Smooth muscle cell (in vitro differentiated cells): Measurements from ENCODE around the gene TTLL11. TPM values are rescaled to one million over a fixed set of nuclear protein-coding genes. Genes with fewer than 3 reads are reported as not detected.

Experiments used
- DNase-seq: peaks from one replicate; lab custom pipeline; 2025; ENCODE audit not compliant: unreplicated experiment; lab: John Stamatoyannopoulos, UW
- H2AFZ ChIP-seq: fragments of 200-600 bp; sonication (generic); 2 replicates; pipeline ENCODE4 v1.6.0; 2016; ENCODE audit warnings: antibody characterized with exemption, low read depth, mild to moderate bottlenecking
- H3F3A ChIP-seq: fragments of 200-600 bp; sonication (generic); 2 replicates; pipeline ENCODE4 v1.6.0; 2017; ENCODE audit warnings: antibody characterized with exemption, low read depth
- H3K27ac ChIP-seq: fragments of 200-600 bp; sonication (generic); 2 replicates; pipeline ENCODE4 v1.5.1; 2016; ENCODE audit warnings: low read depth, mild to moderate bottlenecking
- H3K27me3 ChIP-seq: fragments of 200-600 bp; sonication (generic); 2 replicates; pipeline ENCODE4 v1.6.1; 2016; ENCODE audit warnings: low read depth, mild to moderate bottlenecking
- H3K36me3 ChIP-seq: fragments of 200-600 bp; sonication (generic); 2 replicates; pipeline ENCODE4 v1.5.1; 2016; ENCODE audit warnings: low read depth
- H3K4me1 ChIP-seq: fragments of 200-600 bp; sonication (generic); 2 replicates; pipeline ENCODE4 v1.5.1; 2016; ENCODE audit warnings: low read depth
- H3K4me2 ChIP-seq: fragments of 200-600 bp; sonication (generic); 2 replicates; pipeline ENCODE4 v1.6.0; 2016; ENCODE audit warnings: mild to moderate bottlenecking
- H3K4me3 ChIP-seq: fragments of 200-600 bp; sonication (generic); 2 replicates; pipeline ENCODE4 v1.5.1; 2016; ENCODE audit warnings: mild to moderate bottlenecking
- H3K79me2 ChIP-seq: fragments of 200-600 bp; sonication (generic); 2 replicates; pipeline ENCODE4 v1.6.0; 2016; ENCODE audit warnings: low read depth, mild to moderate bottlenecking
- H3K9ac ChIP-seq: fragments of 200-600 bp; sonication (generic); 2 replicates; pipeline ENCODE4 v1.6.0; 2016; ENCODE audit warnings: low read depth
- H3K9me3 ChIP-seq: fragments of 200-600 bp; sonication (generic); replicated peaks from 2 replicates; pipeline ENCODE4 v1.5.1; 2016; ENCODE audit warnings: low read depth
- H4K20me1 ChIP-seq: fragments of 200-600 bp; sonication (generic); 2 replicates; pipeline ENCODE4 v1.6.0; 2016; ENCODE audit warnings: low read depth
- CTCF ChIP-seq: fragments of 200-600 bp; sonication (generic); IDR thresholded peaks from 2 replicates; pipeline ENCODE4 v1.5.1; 2017; ENCODE audit warnings: borderline replicate concordance, mild to moderate bottlenecking, antibody characterized with exemption; ENCODE audit not compliant: insufficient read depth, poor library complexity, severe bottlenecking
- WGBS: methylation state at CpG from one replicate; pipeline ENCODE4 v1.1.7; 2016; ENCODE audit warnings: low lambda C conversion rate; 5-methylcytosine and 5-hydroxymethylcytosine counted together
- polyA plus RNA-seq: library from polyadenylated mRNA; unstranded; fragments of >200 nt; fragmentation: Nextera tagmentation; extraction: Ambion mirVana; gene quantifications from 2 replicates; pipeline ENCODE4 v1.2.1, GENCODE V29; 2016
- total RNA-seq: library from RNA; depleted of rRNA; stranded (reverse); fragments of >200 nt; gene quantifications from 2 replicates; pipeline ENCODE4 v1.2.3, GENCODE V29; 2014

Gene TTLL11
- total and polyA plus RNA-seq, 2 experiments from 2014 or later, result 2.6 to 3.7 TPM

- H3K4me3 ChIP-seq, result no peak overlapping the region
- H4K20me1 ChIP-seq, result no peaks in the 10 kb centered on the region
- H3K79me2 ChIP-seq, result no peaks in the 10 kb centered on the region
- no peaks in the 10 kb centered on the region for H3K36me3 ChIP-seq
- 91% methylated on average over 4 of the region's 4 CpGs for WGBS
- no peaks in the 10 kb centered on the region for H3K27me3 ChIP-seq
- no peak overlapping the region for H2AFZ ChIP-seq
- H3K4me2 ChIP-seq, result no peak overlapping the region
- H3K27ac ChIP-seq, result no peak overlapping the region
- DNase-seq, result no peak
- no peaks in the 10 kb centered on the region for H3K4me1 ChIP-seq
- no peaks in the 10 kb centered on the region for H3F3A ChIP-seq
- no peak for TF ChIP-seq CTCF
- no peak overlapping the region for H3K9ac ChIP-seq
- H3K9me3 ChIP-seq, result no peaks in the 10 kb centered on the region
Observed at GRCh38 chr9:121910491-121911040, 182.5 kb downstream of the TTLL11 start.

- H4K20me1 ChIP-seq, result no peaks in the 10 kb centered on the region
- H3K9me3 ChIP-seq, result no peaks in the 10 kb centered on the region
- no peak for TF ChIP-seq CTCF
- no peaks in the 10 kb centered on the region for H3K79me2 ChIP-seq
- no peak overlapping the region for H3K4me2 ChIP-seq
- H3K27ac ChIP-seq, result no peak overlapping the region
- no peak overlapping the region for H2AFZ ChIP-seq
- DNase-seq, result no peak
- no peak overlapping the region for H3K4me3 ChIP-seq
- WGBS, result 77% methylated on average over 5 of the region's 5 CpGs
- no peaks in the 10 kb centered on the region for H3F3A ChIP-seq
- H3K4me1 ChIP-seq, result no peaks in the 10 kb centered on the region
- H3K27me3 ChIP-seq, result no peaks in the 10 kb centered on the region
- no peak overlapping the region for H3K9ac ChIP-seq
- no peaks in the 10 kb centered on the region for H3K36me3 ChIP-seq
Observed at GRCh38 chr9:121909111-121909510, 184.0 kb downstream of the TTLL11 start.

- Histone ChIP-seq H3K9ac (no peak overlapping the region), H3K9me3 (no peaks in the 10 kb centered on the region), H3K4me1 (peaks cover 9% of the 10 kb centered on the region), H3K4me3 (no peak overlapping the region), H3K79me2 (no peaks in the 10 kb centered on the region), H3K27me3 (no peaks in the 10 kb centered on the region), H3K36me3 (no peaks in the 10 kb centered on the region), H3F3A (peaks cover 11% of the 10 kb centered on the region), H3K27ac (no peak overlapping the region), H4K20me1 (no peaks in the 10 kb centered on the region), H2AFZ (no peak overlapping the region), H3K4me2 (no peak overlapping the region)
- no peak for DNase-seq
- no peak for TF ChIP-seq CTCF
- 87% methylated on average over 1 of the region's 1 CpG for WGBS
Observed at GRCh38 chr9:121906074-121906870, 186.8 kb downstream of the TTLL11 start.
